GM23248 (cell line): ENCODE measurements around the gene APP. TPM values are rescaled to one million over a fixed set of nuclear protein-coding genes. Genes with fewer than 3 reads are reported as not detected.

Experiments used
- DNase-seq: peaks from one replicate; pipeline ENCODE4 v3.0.0-alpha.2; 2015
- H2AFZ ChIP-seq: fragments of 200-600 bp; sonication (generic); 2 replicates; pipeline ENCODE4 v1.6.1; 2016; ENCODE audit warnings: antibody characterized with exemption
- H3F3A ChIP-seq: fragments of 200-600 bp; sonication (generic); 2 replicates; pipeline ENCODE4 v1.6.1; 2016; ENCODE audit warnings: mild to moderate bottlenecking, antibody characterized with exemption, mixed run types; ENCODE audit not compliant: insufficient read depth
- H3K27ac ChIP-seq: fragments of 200-600 bp; sonication (generic); 2 replicates; pipeline ENCODE4 v1.5.1; 2016; ENCODE audit warnings: mild to moderate bottlenecking
- H3K27me3 ChIP-seq: fragments of 200-600 bp; sonication (generic); replicated peaks from 2 replicates; pipeline ENCODE4 v1.6.1; 2016; ENCODE audit warnings: mild to moderate bottlenecking; ENCODE audit not compliant: insufficient read depth
- H3K36me3 ChIP-seq: fragments of 200-600 bp; sonication (generic); 2 replicates; pipeline ENCODE4 v1.6.1; 2016; ENCODE audit warnings: low read depth, mild to moderate bottlenecking
- H3K4me1 ChIP-seq: fragments of 200-600 bp; sonication (generic); 2 replicates; pipeline ENCODE4 v1.6.1; 2016; ENCODE audit warnings: mild to moderate bottlenecking; ENCODE audit not compliant: insufficient read depth
- H3K4me2 ChIP-seq: fragments of 200-600 bp; sonication (generic); one replicate; pipeline ENCODE4 v1.6.1; 2016; ENCODE audit warnings: mild to moderate bottlenecking; ENCODE audit not compliant: unreplicated experiment
- H3K4me3 ChIP-seq: fragments of 200-600 bp; sonication (generic); 2 replicates; pipeline ENCODE4 v1.5.1; 2016; ENCODE audit warnings: mild to moderate bottlenecking
- H3K79me2 ChIP-seq: fragments of 200-600 bp; sonication (generic); 2 replicates; pipeline ENCODE4 v1.6.1; 2016; ENCODE audit warnings: mild to moderate bottlenecking; ENCODE audit not compliant: insufficient read depth
- H3K9ac ChIP-seq: fragments of 200-600 bp; sonication (generic); 2 replicates; pipeline ENCODE4 v1.6.1; 2016; ENCODE audit warnings: mild to moderate bottlenecking
- H3K9me2 ChIP-seq: fragments of 200-600 bp; sonication (generic); 2 replicates; pipeline ENCODE4 v1.6.1; 2016; ENCODE audit warnings: mixed run types, mild to moderate bottlenecking, moderate library complexity; ENCODE audit not compliant: insufficient read depth
- H3K9me3 ChIP-seq: fragments of 200-600 bp; sonication (generic); one replicate; pipeline ENCODE4 v1.6.1; 2017; ENCODE audit warnings: low read depth
- H4K20me1 ChIP-seq: fragments of 200-600 bp; sonication (generic); 2 replicates; pipeline ENCODE4 v1.6.0; 2016; ENCODE audit not compliant: insufficient read depth
- EZH2 ChIP-seq: fragments of 200-600 bp; sonication (generic); IDR thresholded peaks from 2 replicates; pipeline ENCODE4 v1.6.1; 2018; ENCODE audit warnings: antibody characterized with exemption, mild to moderate bottlenecking; ENCODE audit not compliant: insufficient read depth, poor library complexity, severe bottlenecking
- EZH2phosphoT487 ChIP-seq: fragments of 200-600 bp; sonication (generic); IDR thresholded peaks from 2 replicates; pipeline ENCODE4 v1.6.1; 2018; ENCODE audit warnings: antibody characterized with exemption, moderate library complexity, mild to moderate bottlenecking, low read depth; ENCODE audit not compliant: insufficient read depth
- WGBS, 2 experiments: methylation state at CpG; one replicate each; pipeline ENCODE4 v1.1.6; 2015 to 2017; ENCODE audit warnings: low lambda C conversion rate in 2 of 2, low coverage in 1 of 2; ENCODE audit errors: missing lambda C conversion rate in 2 of 2; 5-methylcytosine and 5-hydroxymethylcytosine counted together
- in situ Hi-C: fragments of 300-500 bp; cut with MboI; formaldehyde crosslinking; loops from 2 replicates; pipeline ENCODE4 v1.15.0; 2020
- polyA plus RNA-seq: library from polyadenylated mRNA; unstranded; fragments of >200 nt; fragmentation: Nextera tagmentation; extraction: Ambion mirVana; gene quantifications from 2 replicates; pipeline ENCODE4 v1.2.1, GENCODE V29; 2016
- total RNA-seq: library from RNA; depleted of rRNA; stranded (reverse); fragments of >200 nt; shearing (Covaris generic); gene quantifications from 2 replicates; pipeline ENCODE4 v1.2.3, GENCODE V29; 2014

APP gene
- total and polyA plus RNA-seq, 2 experiments from 2014 or later: 35.0 to 292 TPM

DNA sequence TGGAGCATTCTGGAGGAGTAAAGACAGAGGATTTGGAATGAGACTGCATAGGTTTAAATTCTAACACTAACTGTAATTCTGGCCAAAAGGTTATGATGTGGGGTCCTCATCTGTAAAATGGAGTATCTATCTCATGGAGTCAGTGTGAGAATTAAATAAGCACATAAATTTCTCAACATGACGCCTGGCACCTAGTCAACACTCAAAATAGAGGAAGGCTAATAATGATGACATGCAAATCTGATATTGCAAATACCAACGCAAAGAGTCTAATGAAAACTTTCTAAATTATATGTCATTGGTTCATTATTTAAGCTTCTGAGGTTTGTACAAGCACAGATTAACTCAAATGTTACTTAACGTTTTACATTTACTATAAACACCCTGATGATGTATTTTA lies 29.6 kb downstream of the APP start:
- H3K27me3 ChIP-seq: no peaks in the 10 kb centered on the region
- peaks cover 19% of the 10 kb centered on the region for H3K4me1 ChIP-seq
- TF ChIP-seq EZH2 (no peak), EZH2phosphoT487 (no peak)
- no peak overlapping the region for H3K4me2 ChIP-seq
- H3K79me2 ChIP-seq: peaks cover 98% of the 10 kb centered on the region
- no peak overlapping the region for H3K9ac ChIP-seq
- 75% methylated on average over 3 of the region's 3 CpGs for WGBS, 2 experiments
- H3F3A ChIP-seq: peaks cover 30% of the 10 kb centered on the region
- no peaks in the 10 kb centered on the region; the same call in 1 of the 2 replicates for H3K36me3 ChIP-seq
- peak overlapping the region; percentile 66; the same call in 1 of the 2 replicates for H3K27ac ChIP-seq
- H3K9me2 ChIP-seq: no peaks in the 10 kb centered on the region
- no peaks in the 10 kb centered on the region; the same call in 1 of the 2 replicates for H4K20me1 ChIP-seq
- H2AFZ ChIP-seq: no peak overlapping the region
- in situ Hi-C loops: no loop called here
- H3K4me3 ChIP-seq: no peak overlapping the region
- no peaks in the 10 kb centered on the region for H3K9me3 ChIP-seq
- DNase-seq: no peak

DNA sequence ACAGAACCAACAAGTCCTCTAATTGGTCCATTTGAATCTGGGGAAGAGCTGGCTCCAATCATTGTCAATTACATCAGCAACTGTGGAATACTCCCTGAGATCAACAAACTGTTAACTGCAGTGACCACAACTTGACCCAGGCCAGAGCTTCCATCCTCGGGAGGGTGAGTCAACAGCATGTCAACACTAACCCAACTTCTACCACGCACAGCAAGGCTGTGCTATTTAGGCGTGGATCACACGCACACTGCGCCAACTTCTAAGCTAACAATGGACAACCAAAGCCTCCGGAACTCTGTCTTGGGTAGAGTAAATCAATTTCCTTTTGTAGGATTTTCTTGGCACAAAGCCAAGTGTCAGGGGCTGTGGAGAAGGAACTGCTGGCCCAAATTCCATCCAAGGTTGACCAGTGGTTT lies 30.4 kb downstream of the APP start:
- no peaks in the 10 kb centered on the region for H3K9me2 ChIP-seq
- H3F3A ChIP-seq: peaks cover 30% of the 10 kb centered on the region
- H3K79me2 ChIP-seq: peaks cover 98% of the 10 kb centered on the region
- no peaks in the 10 kb centered on the region for H3K9me3 ChIP-seq
- no peaks in the 10 kb centered on the region; the same call in 1 of the 2 replicates for H4K20me1 ChIP-seq
- in situ Hi-C loops: no loop called here
- TF ChIP-seq EZH2phosphoT487 (no peak), EZH2 (no peak)
- DNase-seq: peak; percentile 89
- H2AFZ ChIP-seq: no peak overlapping the region
- H3K4me1 ChIP-seq: peaks cover 19% of the 10 kb centered on the region
- H3K27me3 ChIP-seq: no peaks in the 10 kb centered on the region
- H3K4me3 ChIP-seq: no peak overlapping the region
- peak overlapping the region; percentile 66 for H3K27ac ChIP-seq
- 0 out of 2 replicates have a peak overlapping the region, but pooled peaks have one; percentile 3 for H3K9ac ChIP-seq
- peak overlapping the region; percentile 5 for H3K4me2 ChIP-seq
- H3K36me3 ChIP-seq: no peaks in the 10 kb centered on the region; the same call in 1 of the 2 replicates
- 48 to 58% methylated on average over 6 of the region's 6 CpGs for WGBS, 2 experiments

DNA sequence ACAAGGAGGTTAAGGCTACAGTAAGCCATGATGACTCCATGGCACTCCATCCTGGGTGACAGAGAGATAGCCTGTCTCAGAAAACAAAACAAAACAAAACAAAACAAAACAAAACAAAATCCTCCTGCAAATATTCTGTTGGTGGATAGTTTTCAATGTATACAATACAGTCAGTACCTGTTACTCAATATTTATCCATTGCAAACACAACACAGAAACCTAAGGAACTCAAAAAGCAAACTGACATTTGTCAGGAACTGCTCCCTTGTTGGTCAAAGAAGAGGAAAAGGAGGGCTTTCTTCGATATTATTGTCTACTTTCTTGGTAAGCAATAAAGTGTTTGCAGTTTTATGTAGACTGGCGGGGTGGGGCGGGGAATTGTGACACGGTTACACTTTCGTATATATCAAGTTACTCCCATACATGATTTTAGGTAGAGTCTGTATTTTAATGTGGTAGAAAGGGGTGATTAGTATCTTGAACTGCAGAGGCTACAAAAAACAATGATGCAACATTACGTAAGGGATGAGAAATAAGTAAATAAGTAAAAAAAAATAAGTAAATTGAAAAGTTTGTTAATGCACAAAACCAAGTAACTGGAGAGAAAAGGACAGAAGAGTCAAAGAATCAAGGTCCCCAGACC lies 31.8 kb downstream of the APP start:
- 99 to 100% methylated on average over 6 of the region's 6 CpGs for WGBS, 2 experiments
- DNase-seq: no peak

DNA sequence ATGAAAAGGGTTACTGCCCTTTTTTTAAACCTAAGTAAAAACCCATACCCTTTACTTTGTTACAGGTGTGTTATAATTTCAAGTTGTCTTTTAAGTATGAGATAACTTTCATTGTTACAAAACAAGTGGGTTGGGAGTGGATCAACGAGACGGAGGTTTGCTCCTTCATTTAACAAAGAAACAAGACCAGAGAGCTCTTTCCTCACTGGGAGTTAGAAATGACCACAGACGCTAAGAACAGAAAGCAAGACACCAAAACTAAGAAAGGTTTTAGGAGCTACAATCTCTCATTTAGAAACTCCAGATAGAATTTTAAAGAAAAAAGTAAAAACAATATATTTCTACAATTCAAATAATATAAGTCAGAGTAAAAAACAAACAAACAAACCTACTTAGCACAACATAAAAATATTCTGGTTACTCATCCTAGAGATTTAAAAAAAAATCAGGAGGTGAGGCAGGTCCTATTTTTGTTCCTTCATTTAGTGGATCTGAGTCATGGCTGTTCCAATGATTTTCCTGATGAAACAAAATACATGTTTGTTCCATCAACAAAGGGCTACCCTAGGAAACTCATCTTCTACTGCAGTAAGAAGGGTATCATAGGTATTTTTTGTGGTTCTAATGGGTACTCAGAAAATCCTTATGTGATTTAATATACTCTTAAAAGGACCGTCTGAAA lies 33.0 kb downstream of the APP start:
- no peak overlapping the region for H3K4me2 ChIP-seq
- in situ Hi-C loops: no loop called here
- peaks cover 30% of the 10 kb centered on the region for H3F3A ChIP-seq
- no peaks in the 10 kb centered on the region; the same call in 1 of the 2 replicates for H3K36me3 ChIP-seq
- no peak overlapping the region for H2AFZ ChIP-seq
- 97 to 98% methylated on average over 4 of the region's 4 CpGs for WGBS, 2 experiments
- no peak overlapping the region for H3K27ac ChIP-seq
- peaks cover 98% of the 10 kb centered on the region for H3K79me2 ChIP-seq
- no peaks in the 10 kb centered on the region; the same call in none of the 2 replicates for H4K20me1 ChIP-seq
- H3K9me3 ChIP-seq: no peaks in the 10 kb centered on the region
- no peak overlapping the region for H3K9ac ChIP-seq
- H3K4me1 ChIP-seq: peaks cover 19% of the 10 kb centered on the region
- H3K9me2 ChIP-seq: no peaks in the 10 kb centered on the region
- no peak for TF ChIP-seq EZH2phosphoT487
- H3K27me3 ChIP-seq: no peaks in the 10 kb centered on the region
- peak; percentile 39 for DNase-seq
- H3K4me3 ChIP-seq: no peak overlapping the region

More for the DNA sequence above, 31.8 kb downstream of the APP start:
- Histone ChIP-seq H3K4me2 (no peak overlapping the region), H3K27me3 (no peaks in the 10 kb centered on the region), H3F3A (peaks cover 30% of the 10 kb centered on the region), H4K20me1 (no peaks in the 10 kb centered on the region; the same call in 1 of the 2 replicates), H3K4me1 (peaks cover 19% of the 10 kb centered on the region), H3K79me2 (peaks cover 98% of the 10 kb centered on the region), H3K9me2 (no peaks in the 10 kb centered on the region), H3K9ac (no peak overlapping the region), H3K36me3 (no peaks in the 10 kb centered on the region; the same call in 1 of the 2 replicates), H3K9me3 (no peaks in the 10 kb centered on the region), H3K4me3 (no peak overlapping the region), H3K27ac (peak overlapping the region; percentile 66; the same call in 1 of the 2 replicates), H2AFZ (no peak overlapping the region)
- no peak for TF ChIP-seq EZH2phosphoT487
- no peak for TF ChIP-seq EZH2
- in situ Hi-C loops: no loop called here
